HK-2 (cell line): ENCODE measurements around the gene OR13A1.
"Not testable (repeated sequence)": the region's sequence is repeated elsewhere in the genome, so short reads cannot be mapped to it uniquely, and the experiment has no call there.

Experiments
- DNase-seq: peaks from one replicate; pipeline ENCODE4 v3.0.0-alpha.2; 2018; ENCODE audit not compliant: unreplicated experiment

OR13A1 gene

GRCh38 chr10:45280113-45280760 lies 35.2 kb downstream of the OR13A1 start:
- DNase-seq: no peak

- DNase-seq: no peak
Measured at GRCh38 chr10:45279682-45280081, 35.7 kb downstream of the OR13A1 start.

- no peak for DNase-seq
Measured at GRCh38 chr10:45278860-45279498, 36.4 kb downstream of the OR13A1 start.

GRCh38 chr10:45276146-45276545 lies 39.3 kb downstream of the OR13A1 start:
- DNase-seq: not testable (repeated sequence)

- DNase-seq: no peak
Measured at GRCh38 chr10:45274364-45274763, 41.0 kb downstream of the OR13A1 start.

GRCh38 chr10:45267777-45268176 lies 47.6 kb downstream of the OR13A1 start:
- not testable (repeated sequence) for DNase-seq

GRCh38 chr10:45265996-45266395 lies 49.4 kb downstream of the OR13A1 start:
- no peak for DNase-seq

- no peak for DNase-seq
Measured at GRCh38 chr10:45261946-45262345, 53.5 kb downstream of the OR13A1 start.

GRCh38 chr10:45261243-45261775 lies 54.1 kb downstream of the OR13A1 start:
- no peak for DNase-seq

GRCh38 chr10:45260635-45261034 lies 54.8 kb downstream of the OR13A1 start:
- not testable (repeated sequence) for DNase-seq

GRCh38 chr10:45259786-45260495 lies 55.5 kb downstream of the OR13A1 start:
- DNase-seq: not testable (repeated sequence)

- no peak for DNase-seq
Measured at GRCh38 chr10:45257600-45257999, 57.8 kb downstream of the OR13A1 start.

- no peak for DNase-seq
Measured at GRCh38 chr10:45256246-45256645, 59.2 kb downstream of the OR13A1 start.

GRCh38 chr10:45255706-45256105 lies 59.7 kb downstream of the OR13A1 start:
- DNase-seq: no peak

- no peak for DNase-seq
Measured at GRCh38 chr10:45254892-45255291, 60.5 kb downstream of the OR13A1 start.

- no peak for DNase-seq
Measured at GRCh38 chr10:45253183-45253914, 62.1 kb downstream of the OR13A1 start.
